GM23248 (cell line): Measurements from ENCODE around the gene DRD2.

Experiments
- EZH2 ChIP-seq: fragments of 200-600 bp; sonication (generic); IDR thresholded peaks from 2 replicates; pipeline ENCODE4 v1.6.1; 2018; ENCODE audit warnings: antibody characterized with exemption, mild to moderate bottlenecking; ENCODE audit not compliant: insufficient read depth, poor library complexity, severe bottlenecking
- EZH2phosphoT487 ChIP-seq: fragments of 200-600 bp; sonication (generic); IDR thresholded peaks from 2 replicates; pipeline ENCODE4 v1.6.1; 2018; ENCODE audit warnings: antibody characterized with exemption, moderate library complexity, mild to moderate bottlenecking, low read depth; ENCODE audit not compliant: insufficient read depth

- TF ChIP-seq EZH2 (no peak), EZH2phosphoT487 (no peak)
Measured at GRCh38 chr11:113484223-113484622, 9.0 kb upstream of the DRD2 start.
